NOMO-1 treated with dmso at 0.1 percent for 144 hours (cell line): Measurements from ENCODE around the gene PANK4.
"Not testable (repeated sequence)": the region's sequence is repeated elsewhere in the genome, so short reads cannot be mapped to it uniquely, and the experiment has no call there.

ENCODE experiments used
- DNase-seq: peaks from one replicate; lab custom pipeline; 2025; ENCODE audit not compliant: unreplicated experiment; lab: John Stamatoyannopoulos, UW

PANK4 gene

DNA sequence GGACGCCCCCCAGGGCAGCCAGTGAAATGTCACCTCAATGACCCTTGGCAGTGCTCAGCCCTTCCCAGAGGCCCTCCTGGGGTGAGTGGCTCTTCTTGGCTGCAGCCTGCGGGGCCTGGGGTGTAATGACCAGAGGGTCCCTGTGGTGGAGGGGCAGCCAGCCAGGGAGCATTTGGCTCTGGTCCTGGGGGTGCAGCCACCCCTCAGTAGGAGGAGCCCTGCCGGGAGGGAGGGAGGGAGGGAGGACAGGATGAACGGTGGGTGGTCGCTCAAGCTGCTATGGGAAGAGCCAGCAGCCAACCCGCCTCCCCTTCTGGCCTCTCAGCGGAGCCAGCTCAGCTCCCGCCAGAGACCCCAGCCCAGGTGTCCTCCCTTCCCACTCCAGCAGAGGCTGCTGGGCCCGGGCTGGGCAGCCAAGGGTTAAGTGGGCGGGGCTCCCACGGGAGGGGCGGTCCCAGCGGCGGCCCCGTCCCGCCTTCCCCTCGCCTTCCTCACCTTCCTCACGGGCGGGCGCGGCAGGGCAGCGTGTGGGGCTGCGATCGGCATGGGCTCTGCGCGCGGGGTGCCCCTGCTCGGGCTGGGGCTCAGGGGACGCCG lies 59.3 kb downstream of the PANK4 start:
- DNase-seq = no peak

DNA sequence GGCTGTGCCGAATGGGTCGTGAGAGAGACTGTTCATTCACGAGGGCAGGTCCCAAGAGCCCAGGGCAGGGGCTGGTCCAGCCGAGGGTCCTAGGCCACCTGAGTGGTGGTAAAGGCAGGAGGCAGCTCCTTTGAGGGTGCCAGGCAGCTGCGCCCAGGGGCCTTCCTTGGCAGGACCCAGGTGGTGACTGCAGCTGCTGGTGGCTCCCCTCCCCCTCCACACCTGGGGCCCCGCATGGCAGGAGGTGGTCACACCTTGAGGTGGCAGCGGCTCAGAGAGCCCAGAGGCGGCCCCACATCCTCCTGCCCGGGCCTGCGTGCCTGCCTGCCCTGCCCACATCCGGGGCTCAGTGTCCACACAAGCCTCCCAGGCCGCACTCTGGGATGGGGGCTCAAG lies 60.1 kb downstream of the PANK4 start:
- DNase-seq = no peak

DNA sequence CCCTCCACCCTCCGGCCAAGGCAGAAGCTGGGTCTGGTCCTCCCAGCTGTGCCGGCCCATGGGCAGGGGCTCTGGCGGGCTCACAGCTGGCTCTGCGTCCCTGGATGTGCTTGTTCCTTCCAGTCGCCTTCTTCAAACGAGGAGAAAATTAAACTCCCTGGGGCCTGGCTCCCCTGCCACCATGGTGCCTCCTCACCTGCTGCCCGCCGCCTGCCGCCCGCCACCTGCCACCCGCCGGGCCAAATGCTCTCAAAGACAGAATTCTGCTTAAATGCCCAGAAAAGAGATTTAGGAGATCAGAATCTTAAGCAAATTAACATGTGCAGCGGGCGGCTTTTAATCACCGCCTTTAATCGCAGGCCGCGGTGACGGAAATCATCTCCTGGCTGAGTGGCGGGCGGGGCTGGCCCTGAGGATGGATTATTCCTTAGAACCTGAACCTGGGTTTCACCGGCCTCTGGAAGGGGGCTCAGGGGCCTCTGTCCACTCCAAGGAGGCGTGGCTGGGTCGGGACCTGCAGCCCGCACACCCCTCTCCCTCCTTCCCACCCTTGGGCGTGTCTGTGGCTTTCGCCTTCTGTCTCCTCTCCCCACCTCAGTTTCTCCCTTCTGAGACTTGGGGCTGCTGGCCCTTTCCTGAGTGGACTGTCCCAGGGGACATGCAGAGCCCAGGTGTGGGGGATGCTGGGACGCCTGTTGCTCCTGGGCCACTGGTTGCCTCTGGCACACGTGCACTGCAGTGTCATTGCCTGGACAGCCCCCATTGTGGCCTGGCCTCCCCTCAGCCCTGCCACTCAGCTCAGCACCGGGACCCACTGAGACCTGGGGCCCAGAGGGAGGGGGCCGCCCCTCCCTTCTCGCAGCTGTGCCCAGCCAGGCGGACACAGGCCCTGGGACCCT lies 60.8 kb downstream of the PANK4 start:
- DNase-seq = no peak

DNA sequence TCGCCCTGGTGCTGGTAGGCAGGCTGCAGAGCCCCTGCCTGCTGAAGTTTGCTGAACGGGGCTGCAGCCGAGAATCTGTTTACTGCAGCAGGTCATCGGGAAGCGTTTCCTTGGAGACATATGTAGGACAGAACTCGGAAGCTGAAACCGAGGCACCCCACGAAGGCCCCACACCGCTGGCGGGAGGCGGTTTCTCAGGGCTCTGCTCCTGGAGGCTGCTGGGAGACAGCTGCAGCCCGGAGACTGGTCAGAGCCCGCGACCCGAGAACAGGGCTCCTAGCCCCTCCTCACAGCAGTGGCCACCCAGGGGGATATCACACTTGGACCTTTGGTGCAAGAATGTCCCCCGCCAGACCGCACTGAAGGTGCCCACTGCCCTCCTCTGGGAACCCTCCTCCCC lies 63.0 kb downstream of the PANK4 start:
- DNase-seq = no peak

DNA sequence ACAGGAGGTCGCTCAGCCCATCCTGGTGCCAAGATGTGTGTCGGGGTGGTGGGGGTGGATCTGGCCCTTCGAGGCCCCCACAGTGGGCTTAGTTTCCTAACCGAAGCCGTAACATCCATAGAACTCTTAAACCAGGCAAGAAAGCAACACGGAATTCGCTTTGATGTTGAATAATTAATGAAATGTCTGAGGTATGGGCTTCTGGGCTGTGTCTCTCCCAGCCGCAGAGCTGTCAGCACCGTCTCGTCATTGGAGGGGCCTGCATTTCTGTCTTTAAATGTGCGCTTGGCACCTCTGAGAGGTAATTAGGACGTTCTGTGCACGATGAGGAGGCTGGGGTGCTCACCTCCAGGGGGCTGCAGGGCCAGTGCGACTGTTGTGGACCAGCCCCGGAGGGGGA lies 63.6 kb downstream of the PANK4 start:
- DNase-seq = no peak

DNA sequence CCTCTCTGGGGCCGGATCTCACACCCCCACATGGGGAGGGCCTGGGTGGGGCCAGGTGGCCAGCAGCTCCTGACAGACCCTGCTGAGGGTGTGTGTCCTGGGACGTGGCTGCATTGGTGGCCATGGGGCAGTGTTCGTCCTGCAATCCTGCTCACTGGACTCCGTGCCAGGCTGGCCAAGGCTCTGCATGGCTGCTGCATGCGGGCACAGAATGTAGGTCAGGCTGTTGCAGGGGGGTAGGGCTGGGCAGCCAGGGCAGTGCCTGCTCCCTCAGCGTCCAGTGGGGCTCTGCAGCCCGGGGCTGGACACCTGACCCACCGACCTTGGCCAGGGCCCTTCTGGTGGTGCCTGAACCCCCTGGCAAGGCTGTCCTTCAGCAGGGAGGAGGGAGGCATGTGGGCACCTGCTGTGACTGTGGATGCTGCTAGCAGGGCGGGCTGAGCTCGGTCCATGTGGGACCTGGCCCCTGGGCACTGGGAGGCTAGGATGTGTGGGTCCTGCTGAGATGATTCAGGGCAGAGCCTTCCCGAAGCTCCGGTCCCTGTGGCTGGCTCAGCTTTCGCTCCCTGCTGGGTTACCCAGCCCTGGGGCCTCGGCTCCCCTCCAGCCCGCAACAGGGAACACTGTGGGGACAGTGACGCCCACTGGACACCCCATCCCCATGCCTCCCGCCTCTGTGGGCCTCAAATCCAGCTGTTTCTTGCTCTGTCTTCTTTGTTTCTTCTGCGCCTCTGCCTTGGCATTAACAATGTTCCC lies 65.2 kb downstream of the PANK4 start:
- no peak for DNase-seq

DNA sequence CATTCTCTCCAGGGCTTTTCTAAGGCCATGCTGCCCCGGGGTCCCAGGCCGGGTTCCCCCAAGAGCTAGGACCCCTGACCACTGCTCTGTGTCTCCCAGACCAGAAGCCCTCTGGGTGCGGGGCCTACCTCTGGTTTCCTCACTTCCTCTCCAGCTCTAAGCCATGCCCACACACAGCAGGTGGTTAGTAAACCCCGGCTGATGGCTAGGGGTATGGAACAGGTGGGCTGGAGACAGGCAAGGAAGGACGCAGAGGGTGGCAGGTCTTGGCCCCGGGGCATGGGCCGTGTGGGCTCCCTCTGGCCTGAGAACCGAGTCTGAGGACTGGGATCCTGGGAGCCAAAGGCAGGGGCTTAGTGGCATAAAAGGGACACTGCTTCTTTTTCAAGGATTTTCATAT lies 66.2 kb downstream of the PANK4 start:
- DNase-seq = no peak

DNA sequence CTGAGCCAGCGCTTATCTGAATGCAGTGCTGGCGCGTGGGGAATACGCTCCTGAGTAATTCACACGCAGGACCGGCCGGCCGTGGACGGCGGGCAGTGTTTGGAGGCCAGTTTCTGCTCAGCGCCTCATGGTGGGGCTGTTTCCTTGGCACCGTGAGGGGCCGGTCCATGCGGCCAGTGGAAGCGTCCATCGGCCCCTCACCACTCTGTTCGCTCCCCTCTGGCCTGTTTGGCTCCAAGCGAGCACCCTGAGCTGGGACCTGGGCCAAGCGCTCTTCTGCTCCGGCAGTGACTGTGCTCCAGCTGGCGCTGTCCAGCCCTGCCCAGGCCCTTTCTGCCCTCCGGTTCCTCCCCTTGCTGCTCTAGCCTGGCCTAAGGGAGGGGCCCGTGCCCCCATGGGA lies 66.6 kb downstream of the PANK4 start:
- no peak for DNase-seq

DNA sequence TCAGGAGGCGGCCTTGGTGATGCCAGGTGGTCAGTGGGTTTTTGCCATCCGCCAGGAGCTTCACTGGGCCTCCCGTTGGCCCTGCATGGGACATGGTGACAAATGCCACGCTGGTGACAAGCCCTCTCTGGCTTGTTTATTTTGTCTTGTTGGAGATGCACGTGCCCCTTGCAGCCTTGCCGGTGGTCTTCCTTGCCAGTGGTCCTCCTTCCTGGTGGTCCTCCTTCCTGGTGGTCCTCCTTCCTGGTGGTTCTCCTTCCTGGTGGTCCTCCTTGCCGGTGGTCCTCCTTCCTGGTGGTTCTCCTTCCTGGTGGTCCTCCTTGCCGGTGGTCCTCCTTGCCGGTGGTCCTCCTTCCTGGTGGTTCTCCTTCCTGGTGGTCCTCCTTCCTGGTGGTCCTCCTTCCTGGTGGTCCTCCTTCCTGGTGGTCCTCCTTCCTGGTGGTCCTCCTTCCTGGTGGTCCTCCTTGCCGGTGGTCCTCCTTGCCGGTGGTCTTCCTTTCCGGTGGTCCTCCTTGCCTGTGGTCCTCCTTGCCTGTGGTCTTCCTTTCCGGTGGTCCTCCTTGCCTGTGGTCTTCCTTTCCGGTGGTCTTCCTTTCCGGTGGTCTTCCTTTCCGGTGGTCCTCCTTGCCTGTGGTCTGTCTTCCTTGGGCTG lies 67.2 kb downstream of the PANK4 start:
- DNase-seq = not testable (repeated sequence)

DNA sequence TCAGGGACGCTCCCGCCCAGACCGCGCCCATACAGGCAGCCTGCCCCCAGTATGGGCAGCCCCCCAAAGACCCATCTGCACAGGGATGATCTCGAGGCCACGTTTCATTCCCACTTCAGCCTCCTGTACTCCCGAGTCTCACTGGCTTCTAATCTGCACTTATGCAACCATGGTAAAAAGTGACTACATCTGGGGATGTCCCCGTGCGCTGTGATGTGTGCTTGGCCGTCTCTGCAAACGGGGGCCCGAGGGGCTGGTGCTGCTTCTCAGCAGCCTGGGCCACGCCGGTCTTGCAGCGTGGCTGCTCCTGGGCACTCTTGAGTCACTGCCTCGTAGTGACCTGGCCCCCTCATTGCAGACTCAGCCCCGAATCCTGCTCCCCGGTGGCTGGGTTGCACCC lies 67.7 kb downstream of the PANK4 start:
- DNase-seq = no peak
